Activated T-cell treated with anti-CD3 and anti-CD28 coated beads for 1 hour (primary cell): Measurements from ENCODE around the gene INPP4B.

Experiments used
- DNase-seq: peaks from one replicate; pipeline ENCODE4 v3.0.0-alpha.2; 2020; ENCODE audit warnings: low read depth

Gene INPP4B

GRCh38 chr4:142226014-142226413, 620.1 kb downstream of the INPP4B start:
- no peak for DNase-seq

DNA sequence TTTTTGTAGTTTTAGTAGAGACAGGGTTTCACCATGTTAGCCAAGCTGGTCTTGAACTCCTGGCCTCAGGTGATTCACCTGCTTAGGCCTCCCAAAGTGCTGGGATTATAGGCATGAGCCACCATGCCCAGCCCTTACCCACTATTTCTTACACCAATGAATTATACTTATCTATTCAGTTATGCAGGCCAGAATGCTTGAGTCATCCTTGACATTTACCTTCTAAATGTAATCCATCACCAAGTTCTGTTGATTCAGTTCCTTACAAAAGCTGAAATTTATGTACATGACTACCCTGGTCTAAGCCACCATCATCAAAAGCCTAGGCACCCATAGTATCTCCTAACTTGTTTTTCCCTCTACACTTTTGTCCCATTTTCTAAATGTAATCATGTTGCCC, 624.0 kb downstream of the INPP4B start:
- no peak for DNase-seq

DNA sequence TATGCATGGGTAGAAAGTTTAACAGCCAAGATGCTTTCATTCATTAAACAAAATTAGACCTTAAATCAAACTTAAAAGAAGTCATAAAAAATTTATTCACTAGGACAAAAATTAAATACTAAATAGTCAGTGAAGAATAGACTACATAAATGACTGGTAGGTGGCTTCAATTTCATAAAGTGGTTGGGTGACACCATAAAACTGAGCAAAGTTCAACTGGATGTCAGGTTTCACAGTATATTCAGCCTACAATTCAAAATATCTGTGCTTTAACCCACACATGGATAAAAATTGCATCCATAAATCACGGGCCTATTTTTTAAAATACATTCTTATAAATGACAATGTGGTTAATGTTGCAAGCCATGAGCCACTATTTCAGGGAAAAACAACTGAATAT, 627.4 kb downstream of the INPP4B start:
- DNase-seq: no peak

DNA sequence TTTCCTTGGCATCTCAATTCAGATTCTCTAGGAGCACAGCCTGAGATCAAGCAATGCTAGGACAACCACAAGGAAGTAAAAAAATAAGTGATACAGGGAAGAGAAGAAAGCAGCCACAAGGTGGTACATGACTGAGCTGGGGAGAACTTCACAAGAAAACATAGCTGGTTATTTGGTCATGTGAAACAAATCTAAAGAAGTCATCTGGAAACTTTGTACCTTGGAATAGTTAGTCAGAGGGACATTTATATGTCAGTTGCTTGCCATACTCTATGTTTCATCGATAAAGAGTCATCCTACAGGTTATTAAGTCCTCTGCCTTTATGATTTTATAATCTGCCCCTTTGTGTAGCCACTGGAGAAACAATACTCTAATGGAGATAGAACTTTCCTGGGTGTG, 634.7 kb downstream of the INPP4B start:
- no peak for DNase-seq

GRCh38 chr4:142203505-142203904, 642.6 kb downstream of the INPP4B start:
- no peak for DNase-seq

DNA sequence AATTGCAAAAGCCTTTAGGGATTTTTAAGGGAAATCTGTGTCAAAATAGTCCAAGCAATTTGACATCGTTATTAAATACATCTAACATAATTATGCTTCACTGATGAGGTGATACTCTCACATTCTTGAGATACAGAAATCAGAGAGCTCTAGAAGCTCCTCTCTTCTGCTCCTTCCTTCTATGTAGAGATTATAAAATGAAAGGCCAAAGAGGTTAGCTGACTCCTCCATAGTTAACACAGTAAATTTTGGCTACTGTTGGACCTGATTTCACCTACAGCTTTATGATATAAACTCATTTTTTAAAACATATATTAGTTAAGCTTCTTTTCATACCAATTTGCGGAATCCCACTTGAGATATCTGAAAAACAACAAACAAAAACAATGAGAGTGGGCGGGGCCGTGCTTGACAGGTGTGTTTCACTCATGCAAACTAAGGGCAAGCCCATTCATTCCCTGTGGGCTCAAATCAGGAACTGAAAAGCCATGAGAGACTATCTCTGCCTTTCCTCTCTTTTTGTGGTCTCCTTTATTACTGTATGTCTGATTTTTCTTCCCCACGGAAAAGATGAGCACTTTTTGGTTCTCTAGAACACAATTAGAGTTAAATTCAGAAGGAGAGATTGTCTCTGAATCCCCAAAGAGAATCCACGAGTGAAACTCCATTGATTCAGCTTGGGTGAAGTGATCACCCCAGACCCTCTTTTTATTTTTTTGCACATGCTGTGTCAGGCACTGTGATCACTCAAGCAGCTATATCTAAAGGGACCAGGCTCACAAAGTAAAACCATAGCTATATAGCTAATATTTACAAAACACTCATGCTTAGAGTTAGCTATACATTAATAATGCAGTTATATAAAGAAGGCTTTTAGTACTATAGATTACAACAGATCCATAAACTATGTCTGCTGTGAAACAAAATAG, 643.4 kb downstream of the INPP4B start:
- DNase-seq: no peak

- no peak for DNase-seq
Observed at GRCh38 chr4:142201041-142201440, 645.1 kb downstream of the INPP4B start.

- no peak for DNase-seq
Observed at GRCh38 chr4:142194905-142195304, 651.2 kb downstream of the INPP4B start.

- no peak for DNase-seq
Observed at GRCh38 chr4:142191901-142192300, 654.2 kb downstream of the INPP4B start.

DNA sequence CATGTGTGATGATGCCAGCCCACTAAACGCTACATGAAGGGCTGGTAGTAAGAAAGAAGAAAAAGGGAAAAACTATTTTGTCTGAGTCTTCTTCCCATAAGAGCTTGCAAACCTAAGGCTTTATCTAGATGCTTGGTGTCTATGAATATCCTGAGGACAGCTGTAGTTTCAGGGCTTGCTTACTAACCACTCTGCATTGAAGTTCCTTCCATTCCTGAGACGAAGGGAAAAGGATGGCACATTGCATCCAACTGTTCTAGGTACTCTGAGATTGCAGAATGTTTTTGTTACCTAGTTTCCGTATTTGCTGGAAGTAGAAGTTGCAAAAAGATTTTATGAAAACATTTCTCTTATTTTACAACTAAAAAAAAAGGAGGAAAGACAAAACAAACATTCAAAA, 665.1 kb downstream of the INPP4B start:
- DNase-seq: no peak

DNA sequence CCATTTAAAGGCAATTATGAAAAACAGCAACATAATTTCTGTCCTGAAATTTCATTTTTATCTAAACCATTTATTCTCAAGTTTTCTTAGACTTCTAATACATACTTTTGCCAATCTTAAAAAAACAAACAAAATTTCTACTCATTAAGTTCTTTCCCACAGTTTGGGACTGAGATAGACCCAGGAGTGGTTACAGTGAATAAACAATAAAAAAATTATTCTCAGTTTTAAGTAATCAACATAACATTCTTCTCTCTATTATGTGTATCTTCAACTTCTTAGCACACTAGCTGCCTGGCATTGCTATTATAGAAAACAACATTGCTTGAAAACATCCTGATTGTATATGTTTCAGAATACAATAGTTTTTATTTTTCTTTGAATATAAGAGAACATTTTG, 676.9 kb downstream of the INPP4B start:
- DNase-seq: no peak

GRCh38 chr4:142168181-142168580, 677.9 kb downstream of the INPP4B start:
- DNase-seq: no peak

GRCh38 chr4:142164767-142165500, 681.2 kb downstream of the INPP4B start:
- DNase-seq: no peak

GRCh38 chr4:142161086-142161485, 685.0 kb downstream of the INPP4B start:
- DNase-seq: no peak

DNA sequence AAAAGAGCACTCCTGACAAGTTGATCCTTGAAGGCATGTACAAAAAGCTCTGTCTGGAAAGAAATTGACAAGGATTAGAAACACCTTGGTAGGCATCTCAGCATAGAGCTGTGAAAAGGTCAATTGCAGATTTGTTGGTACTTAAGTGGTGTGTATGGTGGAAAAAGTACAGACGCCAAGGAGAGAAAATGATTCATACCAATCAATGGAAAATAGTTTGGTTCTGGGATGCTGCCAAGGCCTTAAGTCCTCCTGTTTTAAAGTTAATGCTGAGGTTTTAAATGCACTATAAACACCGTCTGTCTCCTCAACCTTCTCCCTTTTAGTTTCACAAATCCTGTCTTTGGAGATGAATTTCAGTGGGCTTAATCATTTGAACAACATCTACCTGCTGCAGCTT, 685.6 kb downstream of the INPP4B start:
- DNase-seq: no peak

GRCh38 chr4:142158980-142159379, 687.1 kb downstream of the INPP4B start:
- no peak for DNase-seq

GRCh38 chr4:142156256-142156655, 689.8 kb downstream of the INPP4B start:
- no peak for DNase-seq

DNA sequence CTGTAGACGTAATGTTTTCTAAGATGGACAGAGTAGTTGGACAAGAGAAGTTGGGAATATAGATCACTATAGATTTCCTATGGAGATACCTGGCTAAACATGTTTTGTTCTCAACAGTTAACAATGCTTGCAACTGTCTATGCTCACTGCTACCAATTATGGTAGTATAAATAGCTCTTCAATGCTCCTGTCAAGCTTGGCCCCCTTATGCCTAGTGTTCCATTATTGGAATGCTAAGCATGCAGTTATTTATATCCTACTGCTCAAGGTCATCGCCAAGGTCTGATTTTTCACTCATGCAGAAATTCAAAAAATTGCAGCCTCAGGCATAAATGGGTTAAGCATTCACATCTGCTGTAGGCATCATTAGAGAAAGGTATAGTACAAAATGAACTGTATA, 690.8 kb downstream of the INPP4B start:
- DNase-seq: no peak

GRCh38 chr4:142150483-142150882, 695.6 kb downstream of the INPP4B start:
- DNase-seq: no peak

GRCh38 chr4:142144813-142145212, 701.3 kb downstream of the INPP4B start:
- DNase-seq: no peak

DNA sequence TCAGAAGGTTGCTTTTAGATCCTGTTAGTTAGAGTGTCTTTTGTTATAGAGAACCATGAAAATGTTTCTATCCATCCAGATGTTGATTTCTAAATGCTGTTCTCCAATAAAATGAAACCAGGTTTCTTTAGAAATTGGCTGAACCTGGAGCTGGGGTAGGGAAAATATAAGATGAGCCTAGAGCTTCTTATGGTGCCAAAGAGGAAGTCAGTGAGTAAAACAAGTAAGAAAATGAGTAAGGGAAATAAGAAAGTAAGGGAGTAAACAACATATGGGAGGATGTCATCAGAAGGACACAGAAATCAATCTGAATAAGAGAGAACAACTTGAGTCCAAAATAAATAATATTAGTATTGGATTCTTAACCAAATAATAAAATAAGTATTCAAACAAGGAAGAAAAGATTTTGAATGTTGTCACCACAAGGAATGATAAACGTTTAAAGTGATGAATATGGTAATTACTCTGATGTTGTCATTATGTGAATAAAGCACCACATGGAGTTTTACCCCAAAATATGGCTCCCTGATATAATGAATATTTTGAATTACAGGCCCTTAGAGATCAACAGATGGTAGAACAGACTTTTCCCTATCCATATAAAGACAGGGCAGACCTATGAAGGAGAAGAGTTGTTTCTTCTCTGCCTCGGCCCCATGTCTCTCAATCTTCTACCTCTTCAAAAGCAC, 703.6 kb downstream of the INPP4B start:
- no peak for DNase-seq

GRCh38 chr4:142141224-142141623, 704.9 kb downstream of the INPP4B start:
- DNase-seq: no peak

- DNase-seq: no peak
Observed at GRCh38 chr4:142130666-142131065, 715.4 kb downstream of the INPP4B start.
